K562 (cell line): ENCODE results near the gene CTSS. TPM values are rescaled to one million over a fixed set of nuclear protein-coding genes. Genes with fewer than 3 reads are reported as not detected.

Experiments
- COPS2 ChIP-seq: fragments of 450-650 bp; conservative IDR thresholded peaks from 2 replicates; pipeline ENCODE4 v1.6.1; 2016; ENCODE audit warnings: mild to moderate bottlenecking, moderate library complexity
- ELF1 ChIP-seq: fragments of 200-800 bp; sonication (Bioruptor generic); IDR thresholded peaks from 2 replicates; pipeline ENCODE4 v1.6.1; 2016; ENCODE audit warnings: missing genetic modification characterization, missing compliant biosample characterization
- FOXM1 ChIP-seq, 2 experiments: fragments of 450-650 bp in 1 of 2; sonication (generic) in 1 of 2; formaldehyde crosslinking in 1 of 2; IDR thresholded peaks; 2 replicates each; pipeline versions ENCODE4 v1.6.1 to v1.9.0; 2017 to 2022; ENCODE audit warnings: low read depth in 2 of 2, mild to moderate bottlenecking in 2 of 2, missing genetic modification reagents in 1 of 2, moderate library complexity in 1 of 2
- GATAD2A ChIP-seq: fragments of 450-650 bp; IDR thresholded peaks from 2 replicates; pipeline ENCODE4 v1.6.1; 2017
- MAFF ChIP-seq: IDR thresholded peaks from 2 replicates; pipeline ENCODE4 v1.6.1; 2012; ENCODE audit warnings: low read length, improper control_type of control experiment
- SAFB2 ChIP-seq: fragments of 200-400 bp; formaldehyde crosslinking; IDR thresholded peaks from 2 replicates; pipeline ENCODE4 v1.6.1; 2018; ENCODE audit warnings: borderline replicate concordance, low read length, low read depth, moderate library complexity; ENCODE audit not compliant: severe bottlenecking
- SIN3B ChIP-seq: fragments of 450-650 bp; IDR thresholded peaks from 2 replicates; pipeline ENCODE4 v1.6.1; 2017; ENCODE audit warnings: low read depth, mild to moderate bottlenecking, moderate library complexity
- SMARCB1 ChIP-seq: IDR thresholded peaks from 2 replicates; pipeline ENCODE4 v1.6.1; 2011; ENCODE audit warnings: improper control_type of control experiment, low read depth; ENCODE audit not compliant: insufficient read length
- SMC3 ChIP-seq: conservative IDR thresholded peaks from 2 replicates; pipeline ENCODE4 v1.6.1; 2011; ENCODE audit warnings: low read depth, low read length, improper control_type of control experiment; ENCODE audit not compliant: insufficient read depth
- SP2 ChIP-seq: IDR thresholded peaks from 2 replicates; pipeline ENCODE4 v1.6.1; 2011; ENCODE audit warnings: mild to moderate bottlenecking, low read depth, low read length, moderate library complexity; ENCODE audit not compliant: poor library complexity, severe bottlenecking; ENCODE audit errors: extremely low read depth
- TAF9B ChIP-seq: fragments of 450-650 bp; IDR thresholded peaks from 2 replicates; pipeline ENCODE4 v1.6.1; 2018; ENCODE audit warnings: mild to moderate bottlenecking; ENCODE audit not compliant: partially characterized antibody
- TOE1 ChIP-seq, 2 experiments: fragments of 450-650 bp in 1 of 2; sonication (generic) in 1 of 2; formaldehyde crosslinking in 1 of 2; IDR thresholded peaks; 2 replicates each; pipeline versions ENCODE4 v1.7.1 to v1.8.0; 2016 to 2022; ENCODE audit warnings: borderline replicate concordance in 2 of 2, mild to moderate bottlenecking in 2 of 2, antibody characterized with exemption in 1 of 2, inconsistent platforms in 1 of 2, low read depth in 1 of 2, missing genetic modification reagents in 1 of 2, moderate library complexity in 1 of 2
- XRCC5 ChIP-seq: fragments of 200-400 bp; formaldehyde crosslinking; IDR thresholded peaks from 2 replicates; pipeline ENCODE4 v1.6.1; 2017; ENCODE audit warnings: low read depth, mild to moderate bottlenecking, low read length
- ZNF263 ChIP-seq: sonication (generic); formaldehyde crosslinking; IDR thresholded peaks from 2 replicates; pipeline ENCODE4 v1.8.0; 2022; ENCODE audit warnings: mild to moderate bottlenecking, missing genetic modification reagents, borderline replicate concordance
- ZNF3 ChIP-seq: fragments of 250-450 bp; sonication (Bioruptor Pico); IDR thresholded peaks from 2 replicates; pipeline ENCODE4 v1.5.0; 2021; ENCODE audit warnings: mild to moderate bottlenecking, moderate library complexity
- ZNF316 ChIP-seq: fragments of 450-650 bp; IDR thresholded peaks from 2 replicates; pipeline ENCODE4 v1.6.1; 2016
- ZNF57 ChIP-seq: fragments of 450-650 bp; formaldehyde crosslinking; IDR thresholded peaks from 2 replicates; pipeline ENCODE4 v1.4.0; 2020; ENCODE audit warnings: mild to moderate bottlenecking, moderate library complexity
- polyA plus RNA-seq, 8 experiments: library from polyadenylated mRNA; depleted of rRNA in 4 of 8; stranded (reverse) in 5 of 8; unstranded in 3 of 8; fragments of >200 nt; fragmentation: Nextera tagmentation in 2 of 8; fragmentation: Illumina TruSeq in 1 of 8; extraction: Ambion mirVana in 2 of 8; extraction: Trizol in 1 of 8; gene quantifications; 2 replicates each; pipeline versions ENCODE4 v1.2.1 to v1.2.3, GENCODE V29; 2011 to 2014; ENCODE audit warnings: inconsistent platforms in 1 of 8, missing spikeins in 1 of 8
- total RNA-seq, 7 experiments: library from RNA; depleted of rRNA in 6 of 7; stranded (reverse); fragments of >200 nt in 6 of 7; fragmentation: Illumina TruSeq in 2 of 7; extraction: Trizol in 2 of 7; gene quantifications; 2 replicates each; pipeline versions ENCODE4 v1.2.1 to v1.2.3, GENCODE V29; 2011 to 2021; ENCODE audit warnings: low replicate concordance in 1 of 7
- TF ChIP-seq, protein P1 (sequence below): fragments of 450-650 bp; IDR thresholded peaks from 2 replicates; pipeline ENCODE4 v1.6.1; 2016; ENCODE audit warnings: low read depth, mild to moderate bottlenecking, moderate library complexity
- TF ChIP-seq, protein P2 (sequence below): sonication (generic); formaldehyde crosslinking; IDR thresholded peaks from 2 replicates; pipeline ENCODE4 v1.9.0; 2022; ENCODE audit warnings: mild to moderate bottlenecking, missing genetic modification reagents
- TF ChIP-seq, protein P3 (sequence below): fragments of 200-800 bp; sonication (Bioruptor generic); IDR thresholded peaks from 2 replicates; pipeline ENCODE4 v1.6.1; 2017; ENCODE audit warnings: missing genetic modification characterization, missing compliant biosample characterization
- TF ChIP-seq, protein P4 (sequence below): fragments of 250-450 bp; sonication (Bioruptor Pico); IDR thresholded peaks from 2 replicates; pipeline ENCODE4 v1.5.0; 2020; ENCODE audit warnings: mild to moderate bottlenecking, borderline replicate concordance

CTSS gene
- total and polyA plus RNA-seq, 9 of the 15 experiments (the other 6 are each of a cell fraction or from before 2014, with no cell fraction given): 8.6 to 24.9 (median 10.3) TPM

DNA sequence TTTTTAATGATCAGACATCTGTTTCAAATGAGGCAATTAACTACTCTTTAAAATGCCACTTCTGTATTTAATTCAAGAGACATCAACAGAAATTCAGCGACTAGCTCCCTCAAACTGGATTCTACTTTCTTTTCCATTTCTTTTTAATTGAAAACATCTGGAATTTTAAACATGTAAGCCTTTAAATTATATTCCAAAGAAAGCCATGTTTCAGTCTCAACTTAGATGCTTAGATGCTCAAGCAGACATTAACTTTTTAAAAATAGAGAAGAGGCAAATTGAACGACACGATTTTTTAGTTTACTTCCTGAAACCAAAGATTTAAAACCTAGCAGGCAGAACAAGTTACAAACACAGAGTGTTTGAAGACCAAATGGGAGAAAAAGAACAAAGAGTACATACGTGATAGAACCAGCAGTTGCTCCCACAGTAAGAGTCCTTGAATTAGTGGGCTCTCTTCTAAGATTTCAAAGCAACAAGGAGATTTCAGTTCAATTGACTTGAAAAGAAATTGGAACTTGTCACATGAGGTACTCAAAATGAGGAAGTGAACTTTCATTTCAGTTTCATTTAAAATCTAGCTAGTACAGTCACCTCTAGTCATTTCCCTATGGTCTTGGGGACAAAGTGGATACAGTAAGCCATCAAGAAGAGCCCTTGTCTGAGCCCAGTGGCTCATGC is at the start of gene CTSS (continued):
- TF ChIP-seq TOE1 (IDR thresholded peaks at IDR 0.05; ENCODE audit: borderline replicate concordance): peak; percentile 20; the same call in 1 of the 2 replicates
- TF ChIP-seq TOE1 (CRISPR knock-in tag; IDR thresholded peaks at IDR 0.05; ENCODE audit: borderline replicate concordance, low read depth): no peak
- TF ChIP-seq, protein P1, sequence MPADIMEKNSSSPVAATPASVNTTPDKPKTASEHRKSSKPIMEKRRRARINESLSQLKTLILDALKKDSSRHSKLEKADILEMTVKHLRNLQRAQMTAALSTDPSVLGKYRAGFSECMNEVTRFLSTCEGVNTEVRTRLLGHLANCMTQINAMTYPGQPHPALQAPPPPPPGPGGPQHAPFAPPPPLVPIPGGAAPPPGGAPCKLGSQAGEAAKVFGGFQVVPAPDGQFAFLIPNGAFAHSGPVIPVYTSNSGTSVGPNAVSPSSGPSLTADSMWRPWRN: no peak
- TF ChIP-seq, protein P2, sequence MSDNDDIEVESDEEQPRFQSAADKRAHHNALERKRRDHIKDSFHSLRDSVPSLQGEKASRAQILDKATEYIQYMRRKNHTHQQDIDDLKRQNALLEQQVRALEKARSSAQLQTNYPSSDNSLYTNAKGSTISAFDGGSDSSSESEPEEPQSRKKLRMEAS (CRISPR knock-in tag): no peak
- peak; percentile 9 for TF ChIP-seq TAF9B
- no peak for TF ChIP-seq GATAD2A
- no peak for TF ChIP-seq XRCC5
- no peak for TF ChIP-seq ZNF263
- no peak for TF ChIP-seq SP2
- TF ChIP-seq ZNF3 (CRISPR knock-in tag): no peak
- no peak for TF ChIP-seq ZNF57
- no peak for TF ChIP-seq MAFF
- TF ChIP-seq, protein P3, sequence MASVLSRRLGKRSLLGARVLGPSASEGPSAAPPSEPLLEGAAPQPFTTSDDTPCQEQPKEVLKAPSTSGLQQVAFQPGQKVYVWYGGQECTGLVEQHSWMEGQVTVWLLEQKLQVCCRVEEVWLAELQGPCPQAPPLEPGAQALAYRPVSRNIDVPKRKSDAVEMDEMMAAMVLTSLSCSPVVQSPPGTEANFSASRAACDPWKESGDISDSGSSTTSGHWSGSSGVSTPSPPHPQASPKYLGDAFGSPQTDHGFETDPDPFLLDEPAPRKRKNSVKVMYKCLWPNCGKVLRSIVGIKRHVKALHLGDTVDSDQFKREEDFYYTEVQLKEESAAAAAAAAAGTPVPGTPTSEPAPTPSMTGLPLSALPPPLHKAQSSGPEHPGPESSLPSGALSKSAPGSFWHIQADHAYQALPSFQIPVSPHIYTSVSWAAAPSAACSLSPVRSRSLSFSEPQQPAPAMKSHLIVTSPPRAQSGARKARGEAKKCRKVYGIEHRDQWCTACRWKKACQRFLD: no peak
- no peak for TF ChIP-seq SAFB2
- TF ChIP-seq SIN3B: no peak
- TF ChIP-seq COPS2: no peak
- no peak for TF ChIP-seq ZNF316
- no peak for TF ChIP-seq SMC3
- peak; percentile 34; the same call in 1 of the 2 replicates for TF ChIP-seq FOXM1 (IDR thresholded peaks at IDR 0.05; ENCODE audit: low read depth)
- TF ChIP-seq FOXM1 (CRISPR knock-in tag; IDR thresholded peaks at IDR 0.05; ENCODE audit: low read depth): no peak
- TF ChIP-seq SMARCB1: no peak
- TF ChIP-seq ELF1 (tag): peak; percentile 56; the same call in 1 of the 2 replicates
- TF ChIP-seq, protein P4, sequence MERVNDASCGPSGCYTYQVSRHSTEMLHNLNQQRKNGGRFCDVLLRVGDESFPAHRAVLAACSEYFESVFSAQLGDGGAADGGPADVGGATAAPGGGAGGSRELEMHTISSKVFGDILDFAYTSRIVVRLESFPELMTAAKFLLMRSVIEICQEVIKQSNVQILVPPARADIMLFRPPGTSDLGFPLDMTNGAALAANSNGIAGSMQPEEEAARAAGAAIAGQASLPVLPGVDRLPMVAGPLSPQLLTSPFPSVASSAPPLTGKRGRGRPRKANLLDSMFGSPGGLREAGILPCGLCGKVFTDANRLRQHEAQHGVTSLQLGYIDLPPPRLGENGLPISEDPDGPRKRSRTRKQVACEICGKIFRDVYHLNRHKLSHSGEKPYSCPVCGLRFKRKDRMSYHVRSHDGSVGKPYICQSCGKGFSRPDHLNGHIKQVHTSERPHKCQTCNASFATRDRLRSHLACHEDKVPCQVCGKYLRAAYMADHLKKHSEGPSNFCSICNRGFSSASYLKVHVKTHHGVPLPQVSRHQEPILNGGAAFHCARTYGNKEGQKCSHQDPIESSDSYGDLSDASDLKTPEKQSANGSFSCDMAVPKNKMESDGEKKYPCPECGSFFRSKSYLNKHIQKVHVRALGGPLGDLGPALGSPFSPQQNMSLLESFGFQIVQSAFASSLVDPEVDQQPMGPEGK (CRISPR knock-in tag): no peak
